ENCODE measurements around the gene SKIC8.
A peak's percentile ranks its signal among the peaks of the same experiment; 100 is the strongest.

SKIC8 gene

GRCh38 chr15:78321786-78322185 is 22.4 kb upstream of the SKIC8 start:
- no peak for DNase-seq

DNA sequence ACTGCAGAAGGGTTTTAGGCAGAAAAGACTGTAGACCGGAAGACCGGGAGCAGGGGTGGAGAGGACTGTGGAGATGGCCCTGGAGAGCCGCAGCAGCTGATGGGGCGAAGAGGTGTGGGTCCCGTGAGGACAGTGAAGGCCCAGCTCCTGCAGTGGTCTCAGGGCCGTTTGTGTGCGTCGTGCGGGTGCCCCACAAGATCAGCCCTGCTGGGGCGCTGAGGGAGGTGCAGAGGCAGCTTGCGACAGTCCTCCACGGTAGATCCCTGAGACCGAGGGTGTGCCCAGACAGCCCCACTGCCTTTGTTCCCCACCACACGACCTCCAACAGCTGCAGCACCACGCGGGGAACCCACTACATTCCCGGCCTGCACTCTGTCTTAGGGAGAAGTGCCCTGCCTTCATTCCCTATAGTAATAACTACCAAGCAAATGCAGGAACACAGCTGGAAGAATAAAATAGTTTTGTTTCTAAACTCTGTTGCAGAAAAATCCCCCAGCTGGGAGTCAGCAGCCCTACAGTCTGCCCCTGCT is 21.7 kb upstream of the SKIC8 start:
- DNase-seq, result no peak

DNA sequence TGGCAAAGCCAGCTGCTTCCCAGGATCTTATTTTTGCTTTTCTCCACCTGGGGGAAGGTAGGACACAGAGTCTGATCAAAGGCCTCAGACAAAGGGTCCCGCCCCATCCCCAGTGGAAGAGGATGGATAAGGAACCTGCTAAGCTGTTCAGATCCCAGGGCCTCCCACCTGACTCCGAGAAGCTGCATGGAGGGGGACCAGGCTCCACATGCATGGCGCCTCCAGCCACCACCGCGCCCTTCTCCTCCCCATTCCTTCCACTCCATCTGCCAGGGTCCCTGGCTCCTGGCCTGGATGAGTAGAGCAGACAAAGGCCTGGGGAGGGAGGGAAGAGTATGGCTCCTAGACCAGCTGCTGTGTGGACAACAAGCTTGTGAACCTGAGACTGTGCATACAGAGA is 20.8 kb upstream of the SKIC8 start:
- DNase-seq, result no peak

GRCh38 chr15:78319588-78319987 is 20.2 kb upstream of the SKIC8 start:
- no peak for DNase-seq

- DNase-seq, result no peak
Measured at GRCh38 chr15:78317145-78317836, 17.9 kb upstream of the SKIC8 start.

DNA sequence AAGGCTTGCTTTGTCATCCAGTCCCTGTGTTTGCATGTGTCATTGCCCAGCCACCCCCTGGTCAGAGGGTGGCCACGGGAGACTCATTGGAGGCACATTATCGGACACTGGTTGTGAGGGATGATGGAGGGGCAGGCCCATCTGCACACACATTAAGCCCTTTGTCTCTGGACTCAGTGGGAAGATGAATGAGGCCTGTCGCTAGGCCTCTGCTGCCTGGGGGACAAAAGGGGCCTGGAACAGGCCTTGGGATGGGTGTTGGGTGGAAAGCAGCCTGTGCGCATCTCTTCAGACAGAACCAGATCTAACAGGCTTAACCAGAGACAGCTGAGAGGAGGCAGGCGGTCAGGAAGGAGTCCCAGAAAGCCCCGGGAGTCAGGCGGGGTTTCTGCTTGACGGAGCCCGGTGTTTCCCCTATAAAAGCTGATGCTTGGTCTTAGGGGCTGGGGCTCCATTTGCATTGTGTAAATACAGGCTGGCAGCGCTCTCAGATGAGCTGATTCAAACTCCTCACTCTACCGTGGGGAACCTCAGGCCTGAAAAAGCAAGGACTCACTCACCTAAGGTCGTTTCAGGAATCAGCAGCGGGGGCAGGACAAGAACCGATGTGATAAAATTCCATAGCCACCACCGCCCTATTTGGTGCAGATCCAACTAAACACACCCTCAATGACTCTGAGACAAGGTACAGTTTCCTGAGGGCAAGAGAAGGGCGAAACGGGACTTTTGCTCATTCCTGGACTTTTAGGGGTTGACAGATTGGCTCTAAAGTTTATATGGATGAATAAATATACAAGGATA is 17.1 kb upstream of the SKIC8 start:
- DNase-seq, result no peak

DNA sequence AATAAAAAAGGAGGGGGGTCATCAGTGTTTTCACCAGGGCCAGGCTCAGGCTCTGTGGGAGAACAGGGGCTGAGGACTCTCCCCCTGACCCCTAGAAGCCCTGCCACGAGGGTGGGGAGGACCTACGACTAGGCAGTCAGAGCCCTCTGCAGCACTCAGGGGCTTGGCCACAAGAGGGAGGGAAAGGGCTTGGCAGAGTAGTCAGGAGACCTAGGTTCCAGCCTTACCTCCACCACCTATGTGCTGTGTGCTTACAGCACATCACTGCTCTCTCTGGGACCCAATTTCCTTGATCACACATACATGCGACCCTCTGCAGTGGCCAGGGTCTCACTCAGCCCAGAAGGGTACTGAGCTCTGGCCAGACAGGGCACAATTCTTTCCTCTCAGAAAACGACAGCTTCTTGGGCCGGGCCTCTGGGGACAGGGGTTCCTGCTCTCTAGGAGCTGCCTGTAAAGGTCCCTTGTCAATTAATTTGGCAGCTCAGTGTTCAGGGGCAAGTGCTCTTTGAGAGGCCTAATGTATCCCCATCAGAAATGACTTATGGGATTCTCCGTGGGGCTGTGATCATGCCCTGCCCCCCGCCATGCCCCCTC is 16.4 kb upstream of the SKIC8 start:
- DNase-seq, result peak; percentile 73

- peak; percentile 39 for DNase-seq
Measured at GRCh38 chr15:78314181-78314581, 14.8 kb upstream of the SKIC8 start.

DNA sequence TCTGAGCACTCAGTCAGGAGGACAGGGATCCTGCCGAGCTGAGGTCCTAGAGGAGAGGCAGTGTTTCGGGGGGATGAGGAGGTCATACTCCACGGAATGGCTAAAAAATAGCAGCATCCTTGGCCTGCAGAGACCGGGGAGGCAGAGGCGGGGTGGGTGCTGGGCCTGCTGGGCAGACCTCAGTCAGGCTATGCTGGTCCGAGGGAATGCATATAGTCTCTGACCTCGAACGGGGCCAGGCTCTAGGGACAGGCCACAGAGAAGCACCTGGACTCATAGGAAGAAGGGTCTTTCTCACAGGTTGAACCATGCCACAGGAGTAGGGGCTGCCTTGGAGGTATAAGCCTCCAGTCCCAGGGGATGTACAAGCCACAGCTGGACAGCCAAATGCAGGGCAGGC is 14.0 kb upstream of the SKIC8 start:
- peak; percentile 43 for DNase-seq

GRCh38 chr15:78312957-78313356 is 13.5 kb upstream of the SKIC8 start:
- DNase-seq, result no peak

- DNase-seq, result peak; percentile 49
Measured at GRCh38 chr15:78312536-78312935, 13.1 kb upstream of the SKIC8 start.

- peak; percentile 34 for DNase-seq
Measured at GRCh38 chr15:78311292-78311691, 11.9 kb upstream of the SKIC8 start.

- DNase-seq, result peak; percentile 92
Measured at GRCh38 chr15:78308422-78309032, 9.1 kb upstream of the SKIC8 start.

DNA sequence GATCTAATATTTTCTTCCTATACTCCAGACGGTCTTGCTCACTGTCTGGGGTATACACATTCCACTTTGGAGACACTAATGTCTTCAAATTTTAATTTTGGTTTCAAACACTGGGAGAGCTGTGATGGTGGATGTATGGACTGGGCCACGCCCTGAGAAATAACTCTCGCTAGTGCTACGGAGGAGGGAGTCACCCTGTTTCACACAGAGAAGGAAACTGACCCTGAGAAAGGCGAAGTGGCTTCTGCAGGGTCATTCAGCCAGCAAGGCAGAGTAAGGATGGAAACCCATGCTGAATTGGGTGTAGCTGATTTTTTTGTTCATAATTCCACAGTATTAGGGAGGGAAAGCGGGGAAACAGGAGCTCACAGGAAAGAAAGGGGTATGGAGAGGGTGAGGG is 8.6 kb upstream of the SKIC8 start:
- no peak for DNase-seq

DNA sequence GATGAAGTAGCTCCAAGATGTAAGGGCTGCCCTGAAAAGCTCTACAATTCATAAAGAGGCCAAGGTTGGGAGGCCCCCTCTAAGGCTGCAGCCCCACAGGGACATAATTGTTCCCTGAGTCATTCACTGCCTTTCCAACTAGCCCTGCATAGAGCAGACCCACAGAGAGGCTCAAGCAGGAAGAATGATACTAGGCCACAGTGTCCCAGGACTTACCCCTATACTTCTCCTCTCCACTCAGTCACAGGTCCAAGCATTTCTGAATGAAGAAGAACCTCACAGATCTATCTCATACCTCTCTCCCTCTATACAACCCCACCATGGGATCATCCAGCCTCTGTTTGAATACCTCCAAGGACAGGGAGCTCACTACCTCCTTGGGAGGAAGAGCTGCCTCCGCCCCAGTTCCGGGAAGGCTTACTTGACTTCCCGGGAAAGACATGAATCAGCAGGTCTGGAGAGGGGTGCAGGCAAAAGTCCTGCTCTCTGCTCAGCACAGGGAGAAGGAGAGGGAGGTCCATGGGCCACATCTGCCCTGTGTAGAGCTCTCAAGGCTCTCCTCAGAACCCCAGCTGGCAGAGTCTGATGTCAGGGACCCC is 6.9 kb upstream of the SKIC8 start:
- DNase-seq, result peak; percentile 83

DNA sequence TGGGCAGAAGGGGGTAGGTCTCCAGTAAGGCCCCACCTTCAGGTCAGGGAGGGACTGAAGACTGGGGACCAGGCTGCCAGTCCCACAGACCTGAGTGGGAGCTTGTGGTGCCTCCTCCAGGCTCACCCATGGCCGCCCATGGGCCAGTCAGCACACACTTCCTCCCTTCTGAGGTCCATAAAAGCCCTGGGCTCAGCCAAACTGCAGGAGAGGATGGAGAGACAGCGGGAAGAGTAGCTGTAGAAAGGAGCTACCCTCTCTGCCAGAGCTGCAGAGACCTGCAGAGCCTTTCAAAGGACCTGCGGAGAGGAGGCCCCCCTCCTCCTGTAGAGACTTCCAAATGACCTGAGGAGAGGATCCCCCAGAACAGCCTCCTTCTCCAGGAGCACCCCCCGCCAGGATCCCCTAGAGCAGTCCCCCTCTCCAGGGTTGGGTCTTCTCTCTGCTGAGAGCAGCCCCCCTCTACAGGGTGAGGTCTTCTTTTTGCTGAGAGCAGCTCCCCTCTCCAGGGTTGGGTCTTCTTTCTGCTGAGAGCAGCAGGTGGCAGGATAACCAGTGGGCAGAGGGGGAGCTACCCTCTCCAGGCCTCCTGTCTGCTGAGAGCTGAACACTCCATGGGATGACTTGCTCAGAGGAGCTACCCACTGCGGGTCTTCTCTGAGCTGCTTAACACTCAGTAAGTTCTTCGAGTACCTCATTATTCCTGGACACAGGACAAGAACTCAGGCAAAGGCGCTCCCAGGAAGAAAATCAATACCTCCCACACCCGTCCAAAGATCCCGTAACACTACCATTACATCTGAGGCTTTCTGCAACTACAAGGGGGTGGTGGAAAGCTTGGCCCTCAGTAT is 5.0 kb upstream of the SKIC8 start:
- DNase-seq, result no peak

DNA sequence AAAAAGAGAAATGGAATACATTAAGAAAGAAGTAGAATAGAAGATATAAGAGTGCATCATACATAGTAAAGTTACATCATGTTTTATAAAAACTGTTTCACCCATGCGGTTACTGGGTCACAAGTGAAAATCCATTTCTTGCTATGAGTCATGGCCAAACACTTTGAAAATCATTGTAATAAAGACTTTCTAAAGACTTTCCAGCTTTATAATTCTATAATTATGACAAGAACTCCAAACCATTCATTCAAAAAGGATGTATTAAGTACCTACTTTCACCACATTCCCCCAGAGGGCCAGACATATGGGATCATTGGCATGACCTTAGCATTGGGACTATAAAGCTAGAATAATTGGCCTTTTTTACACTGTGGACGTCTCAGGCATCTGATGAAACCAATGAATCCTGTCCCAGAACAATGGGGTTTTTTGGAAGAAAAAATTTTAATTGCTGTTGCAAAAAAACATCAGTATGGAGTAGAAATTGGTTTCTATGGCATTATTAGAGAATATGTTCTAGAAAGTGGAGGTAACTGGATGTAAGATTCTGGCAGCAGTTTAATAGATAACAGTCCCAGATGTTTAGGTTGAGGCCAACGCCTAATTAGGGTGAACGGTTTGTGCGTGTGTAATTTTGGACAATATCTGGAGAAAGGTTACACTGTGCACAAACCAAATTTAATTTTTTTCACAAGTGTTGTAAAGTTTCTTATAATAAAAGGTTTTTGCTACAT is 3.3 kb upstream of the SKIC8 start:
- DNase-seq, result no peak

- DNase-seq, result no peak
Measured at GRCh38 chr15:78301828-78302227, 2.4 kb upstream of the SKIC8 start.

DNA sequence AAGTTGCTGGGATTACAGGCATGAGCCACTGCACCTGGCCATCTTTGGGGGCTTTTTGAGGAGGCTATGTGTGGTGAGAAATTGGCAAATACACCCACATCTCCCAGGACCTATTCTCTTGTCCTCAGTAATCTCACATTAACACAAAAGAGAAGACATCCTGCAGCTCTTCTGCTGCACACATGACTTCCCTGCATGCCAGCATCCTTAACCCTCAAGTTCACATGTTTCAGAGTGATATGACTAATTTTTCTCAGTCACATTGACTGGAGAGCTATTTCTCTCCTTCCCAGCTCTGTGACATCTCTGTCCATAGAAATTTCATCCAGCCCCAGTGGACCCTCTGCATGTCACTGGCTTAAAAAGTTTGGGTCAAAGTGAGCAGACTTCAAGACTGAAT is 1.9 kb upstream of the SKIC8 start:
- DNase-seq, result no peak

DNA sequence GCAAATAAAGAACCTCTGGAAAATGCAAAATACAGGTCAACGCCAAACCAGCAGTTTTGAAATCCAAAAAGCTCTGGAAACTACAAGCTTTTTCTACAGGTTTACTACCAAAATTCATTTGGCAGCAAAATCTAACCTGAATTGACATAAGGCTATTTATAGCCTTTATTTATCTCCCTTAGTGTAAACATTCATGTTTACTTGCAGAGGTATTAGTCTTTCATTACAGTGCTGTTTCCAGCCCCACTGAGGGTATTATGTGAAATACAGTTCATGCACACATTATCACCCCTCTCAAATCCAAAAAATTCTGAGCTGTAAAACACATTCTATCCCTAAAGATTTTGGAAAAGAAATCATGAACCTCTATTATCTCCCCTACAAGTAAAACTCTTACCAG is 7.2 kb downstream of the SKIC8 start:
- no peak for DNase-seq

- DNase-seq, result no peak
Measured at GRCh38 chr15:78291698-78292097, 7.7 kb downstream of the SKIC8 start.
